ENCODE data around the gene FIBCD1. TPM values are rescaled to one million over a fixed set of nuclear protein-coding genes. Genes with fewer than 3 reads are reported as not detected.

The FIBCD1 gene
- total and polyA plus RNA-seq, 9 of the 15 experiments (the other 6 are each of a cell fraction or from before 2014, with no cell fraction given): 0.53 to 1.2 (median 0.95) TPM; not detected in 4

Other genes with a start within 250 kb of the FIBCD1 start
- 48.5 and 50.6 TPM in 2 replicates for gene EXOSC2, start 245.5 kb downstream of the FIBCD1 start, total RNA-seq (2014; rRNA removed)
- gene EXOSC2, start 245.5 kb downstream of the FIBCD1 start, total RNA-seq (2014; rRNA removed; fragmentation: Illumina TruSeq; extraction: Trizol): 101 and 105 TPM in 2 replicates
- 81.4 and 87.0 TPM in 2 replicates for gene EXOSC2, start 245.5 kb downstream of the FIBCD1 start, total RNA-seq (2015; rRNA removed; fragmentation: Illumina TruSeq; extraction: Trizol)
- gene EXOSC2, start 245.5 kb downstream of the FIBCD1 start, total RNA-seq (2021): 67.1 and 71.8 TPM in 2 replicates
- gene EXOSC2, start 245.5 kb downstream of the FIBCD1 start, polyA plus RNA-seq (2011; rRNA removed): 59.9 and 87.5 TPM in 2 replicates
- gene EXOSC2, start 245.5 kb downstream of the FIBCD1 start, polyA plus RNA-seq (2014; fragmentation: Illumina TruSeq; extraction: Trizol): 69.1 and 77.6 TPM in 2 replicates
- gene EXOSC2, start 245.5 kb downstream of the FIBCD1 start, polyA plus RNA-seq (2014; fragmentation: Nextera tagmentation; extraction: Ambion mirVana): 10 to 100 TPM; 46.0 to 89.0 TPM
- 66.5 and 75.3 TPM in 2 replicates for gene EXOSC2, start 245.5 kb downstream of the FIBCD1 start, polyA plus RNA-seq (2014; rRNA removed)
- 45.1 and 61.3 TPM in 2 replicates for gene ABL1, start 104.0 kb downstream of the FIBCD1 start, total RNA-seq (2014; rRNA removed)
- gene ABL1, start 104.0 kb downstream of the FIBCD1 start, total RNA-seq (2014; rRNA removed; fragmentation: Illumina TruSeq; extraction: Trizol): 28.6 and 30.2 TPM in 2 replicates
- 37.8 and 41.0 TPM in 2 replicates for gene ABL1, start 104.0 kb downstream of the FIBCD1 start, total RNA-seq (2015; rRNA removed; fragmentation: Illumina TruSeq; extraction: Trizol)
- 124 and 130 TPM in 2 replicates for gene ABL1, start 104.0 kb downstream of the FIBCD1 start, total RNA-seq (2021)
- gene ABL1, start 104.0 kb downstream of the FIBCD1 start, polyA plus RNA-seq (2011; rRNA removed): 26.0 and 35.7 TPM in 2 replicates
- 64.0 and 77.9 TPM in 2 replicates for gene ABL1, start 104.0 kb downstream of the FIBCD1 start, polyA plus RNA-seq (2014; fragmentation: Illumina TruSeq; extraction: Trizol)
- 1 to 10 TPM; 1.5 to 1.6 TPM for gene ABL1, start 104.0 kb downstream of the FIBCD1 start, polyA plus RNA-seq (2014; fragmentation: Nextera tagmentation; extraction: Ambion mirVana)
- gene ABL1, start 104.0 kb downstream of the FIBCD1 start, polyA plus RNA-seq (2014; rRNA removed): 59.7 and 60.0 TPM in 2 replicates
- gene QRFP, start 42.4 kb downstream of the FIBCD1 start, total RNA-seq (2014; rRNA removed): not detected in 2 replicates
- gene QRFP, start 42.4 kb downstream of the FIBCD1 start, total RNA-seq (2014; rRNA removed; fragmentation: Illumina TruSeq; extraction: Trizol): not detected in 2 replicates
- gene QRFP, start 42.4 kb downstream of the FIBCD1 start, total RNA-seq (2015; rRNA removed; fragmentation: Illumina TruSeq; extraction: Trizol): not detected in 2 replicates
- not detected in 2 replicates for gene QRFP, start 42.4 kb downstream of the FIBCD1 start, total RNA-seq (2021)
- gene QRFP, start 42.4 kb downstream of the FIBCD1 start, polyA plus RNA-seq (2011; rRNA removed): not detected in 2 replicates
- not detected in 2 replicates for gene QRFP, start 42.4 kb downstream of the FIBCD1 start, polyA plus RNA-seq (2014; fragmentation: Illumina TruSeq; extraction: Trizol)
- not detected for gene QRFP, start 42.4 kb downstream of the FIBCD1 start, polyA plus RNA-seq (2014; fragmentation: Nextera tagmentation; extraction: Ambion mirVana)
- gene QRFP, start 42.4 kb downstream of the FIBCD1 start, polyA plus RNA-seq (2014; rRNA removed): not detected in 2 replicates
- gene LAMC3, start 69.9 kb upstream of the FIBCD1 start, total RNA-seq (2014; rRNA removed): not detected in 2 replicates
- not detected in 2 replicates for gene LAMC3, start 69.9 kb upstream of the FIBCD1 start, total RNA-seq (2014; rRNA removed; fragmentation: Illumina TruSeq; extraction: Trizol)
- not detected in 2 replicates for gene LAMC3, start 69.9 kb upstream of the FIBCD1 start, total RNA-seq (2015; rRNA removed; fragmentation: Illumina TruSeq; extraction: Trizol)
- 0.09 TPM in 1 of 2 replicates, not detected in the other for gene LAMC3, start 69.9 kb upstream of the FIBCD1 start, total RNA-seq (2021)
- gene LAMC3, start 69.9 kb upstream of the FIBCD1 start, polyA plus RNA-seq (2011; rRNA removed): 0.05 and 0.10 TPM in 2 replicates
- not detected in 2 replicates for gene LAMC3, start 69.9 kb upstream of the FIBCD1 start, polyA plus RNA-seq (2014; fragmentation: Illumina TruSeq; extraction: Trizol)
- not detected for gene LAMC3, start 69.9 kb upstream of the FIBCD1 start, polyA plus RNA-seq (2014; fragmentation: Nextera tagmentation; extraction: Ambion mirVana)
- not detected in 2 replicates for gene LAMC3, start 69.9 kb upstream of the FIBCD1 start, polyA plus RNA-seq (2014; rRNA removed)
- gene AIF1L, start 157.3 kb upstream of the FIBCD1 start, total RNA-seq (2014; rRNA removed): 0.86 and 1.1 TPM in 2 replicates
- gene AIF1L, start 157.3 kb upstream of the FIBCD1 start, total RNA-seq (2014; rRNA removed; fragmentation: Illumina TruSeq; extraction: Trizol): 1.3 and 1.5 TPM in 2 replicates
- gene AIF1L, start 157.3 kb upstream of the FIBCD1 start, total RNA-seq (2015; rRNA removed; fragmentation: Illumina TruSeq; extraction: Trizol): 0.68 and 0.76 TPM in 2 replicates
- 1.7 and 2.0 TPM in 2 replicates for gene AIF1L, start 157.3 kb upstream of the FIBCD1 start, total RNA-seq (2021)
- gene AIF1L, start 157.3 kb upstream of the FIBCD1 start, polyA plus RNA-seq (2011; rRNA removed): 5.9 and 9.1 TPM in 2 replicates
- gene AIF1L, start 157.3 kb upstream of the FIBCD1 start, polyA plus RNA-seq (2014; fragmentation: Illumina TruSeq; extraction: Trizol): 2.3 and 2.6 TPM in 2 replicates
- gene AIF1L, start 157.3 kb upstream of the FIBCD1 start, polyA plus RNA-seq (2014; fragmentation: Nextera tagmentation; extraction: Ambion mirVana): under 1 TPM; 0.34 to 0.77 TPM
- gene AIF1L, start 157.3 kb upstream of the FIBCD1 start, polyA plus RNA-seq (2014; rRNA removed): 1.6 TPM in 2 replicates
- 62.4 and 102 TPM in 2 replicates for gene NUP214, start 186.3 kb upstream of the FIBCD1 start, total RNA-seq (2014; rRNA removed)
- gene NUP214, start 186.3 kb upstream of the FIBCD1 start, total RNA-seq (2014; rRNA removed; fragmentation: Illumina TruSeq; extraction: Trizol): 123 and 134 TPM in 2 replicates
- 133 and 136 TPM in 2 replicates for gene NUP214, start 186.3 kb upstream of the FIBCD1 start, total RNA-seq (2015; rRNA removed; fragmentation: Illumina TruSeq; extraction: Trizol)
- 332 and 336 TPM in 2 replicates for gene NUP214, start 186.3 kb upstream of the FIBCD1 start, total RNA-seq (2021)
- 56.9 and 113 TPM in 2 replicates for gene NUP214, start 186.3 kb upstream of the FIBCD1 start, polyA plus RNA-seq (2011; rRNA removed)
- gene NUP214, start 186.3 kb upstream of the FIBCD1 start, polyA plus RNA-seq (2014; fragmentation: Illumina TruSeq; extraction: Trizol): 207 and 246 TPM in 2 replicates
- 10 to 100 TPM; 78.9 to 81.6 TPM for gene NUP214, start 186.3 kb upstream of the FIBCD1 start, polyA plus RNA-seq (2014; fragmentation: Nextera tagmentation; extraction: Ambion mirVana)
- 97.1 and 106 TPM in 2 replicates for gene NUP214, start 186.3 kb upstream of the FIBCD1 start, polyA plus RNA-seq (2014; rRNA removed)

Measured in K562 (cell line).